Stomach (tissue), 4 donors: Measurements from ENCODE around the gene GPR61.

Experiments
- POLR2A ChIP-seq, 4 donors: fragments of 450-650 bp; IDR thresholded peaks; one replicate each; pipeline ENCODE4 v1.6.1; 2016; ENCODE audit warnings: antibody characterized with exemption in 4 of 4, control low read depth in 2 of 4, mild to moderate bottlenecking in 1 of 4, moderate library complexity in 1 of 4
- POLR2AphosphoS5 ChIP-seq, 3 donors: sonication (generic); formaldehyde crosslinking; IDR thresholded peaks; one replicate each; pipeline ENCODE4 v1.6.1; 2016; ENCODE audit warnings: antibody characterized with exemption in 3 of 3

GRCh38 chr1:109532365-109533136, 7.1 kb upstream of the GPR61 start:
- peak in 1 of 3 donors; percentile 6 for TF ChIP-seq POLR2AphosphoS5 (IDR thresholded peaks at IDR 0.05)
- no peak for TF ChIP-seq POLR2A (IDR thresholded peaks at IDR 0.05)
